ENCODE measurements around the gene PCBP4. TPM values are rescaled to one million over a fixed set of nuclear protein-coding genes. Genes with fewer than 3 reads are reported as not detected.

The PCBP4 gene
- total and polyA plus RNA-seq, 12 donors: 10.7 to 234 (median 35.7) TPM

DNA sequence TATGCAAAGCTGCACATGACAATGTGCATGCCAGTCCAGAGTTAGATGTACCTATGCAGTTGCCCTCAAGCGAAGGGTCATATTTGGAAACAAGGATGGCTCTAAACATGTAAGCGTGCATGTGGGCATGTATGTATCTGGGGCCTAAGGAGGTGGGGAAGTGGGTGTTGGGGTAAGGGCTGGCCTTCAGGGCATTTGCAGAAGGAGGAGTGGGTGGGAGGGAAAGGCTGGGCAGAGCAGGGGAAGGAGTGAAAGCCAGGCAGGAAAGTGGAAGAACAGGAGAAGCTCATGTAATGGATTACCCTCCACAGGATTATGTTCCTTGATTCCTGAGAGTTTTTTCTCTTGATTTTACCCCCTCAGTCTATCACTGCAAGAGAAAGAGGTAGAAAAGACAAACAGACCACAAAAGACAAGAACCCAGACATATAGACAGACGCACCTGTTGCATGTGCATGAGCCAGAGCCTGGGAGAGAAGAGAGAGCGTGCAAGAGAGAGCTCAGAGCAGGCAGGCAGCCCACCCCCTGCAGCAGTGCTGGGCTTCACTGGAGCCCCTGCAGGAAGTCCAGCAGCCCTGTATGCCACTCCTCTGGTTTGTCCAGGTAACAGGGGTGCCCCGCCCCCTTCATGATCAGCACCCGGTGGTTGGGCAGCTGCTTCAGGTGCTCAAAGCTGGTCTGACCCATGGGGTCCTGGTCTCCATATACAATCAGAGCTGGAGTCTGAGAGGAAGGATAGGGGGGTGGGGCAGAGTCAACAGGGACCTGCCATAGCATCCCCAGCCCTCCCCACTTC, 1.8 kb upstream of the PCBP4 start:
- 74 to 92% (median 86%) methylated on average over 6 of the region's 6 CpGs for WGBS, 4 donors
- H3K36me3 ChIP-seq (replicated peaks in 1 of 2): no peaks in the 10 kb centered on the region
- TF ChIP-seq POLR2A (IDR thresholded peaks at IDR 0.05): no peak
- TF ChIP-seq CTCF (IDR thresholded peaks at IDR 0.05): no peak
- peak overlapping the region in 1 of 5 donors; percentile 97 for H3K27ac ChIP-seq
- peaks cover 22 to 52% of the 10 kb centered on the region in 2 donors for H3K4me1 ChIP-seq (replicated peaks in 1 of 2)
- intact Hi-C loops (cut with DNase I): no loop called here
- no peak overlapping the region for H3K4me3 ChIP-seq
- DNase-seq: no peak
- no peaks in the 10 kb centered on the region for H3K27me3 ChIP-seq
- H3K9me3 ChIP-seq (replicated peaks in 1 of 3): no peaks in the 10 kb centered on the region

DNA sequence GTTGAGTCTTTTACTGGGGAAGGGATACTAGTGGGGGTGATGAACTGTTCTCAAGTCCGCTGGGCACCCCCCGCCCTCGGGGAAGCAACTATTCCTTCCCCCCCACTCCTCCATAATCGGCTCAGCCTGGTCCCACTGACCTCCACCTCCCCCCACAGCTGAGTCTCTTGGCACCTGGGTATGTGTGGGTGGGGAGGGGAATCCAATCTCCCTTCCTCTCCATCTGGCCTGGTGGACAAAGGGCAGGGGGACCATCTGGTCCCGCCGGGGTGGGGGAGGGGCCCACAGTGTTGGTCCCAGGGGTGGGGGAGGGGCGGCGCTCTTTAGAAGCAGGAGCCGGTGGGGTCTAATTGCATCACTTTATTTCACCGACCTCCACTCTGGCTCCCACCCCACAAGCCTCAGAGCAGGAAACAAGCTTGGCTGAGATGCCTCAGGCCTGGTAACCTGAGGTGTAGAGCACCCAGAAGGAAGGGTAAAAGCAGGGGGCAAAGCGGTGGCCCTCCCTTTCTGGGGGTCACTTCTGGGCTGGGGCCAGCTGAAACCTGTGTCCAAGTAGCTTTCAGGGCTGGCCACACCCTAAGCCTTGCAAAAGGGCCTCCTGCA, 1.0 kb upstream of the PCBP4 start:
- intact Hi-C loops (cut with DNase I): no loop called here

GRCh38 chr3:51966922-51967383, 301 bp downstream of the PCBP4 start:
- H3K9me3 ChIP-seq (replicated peaks in 1 of 3): no peaks in the 10 kb centered on the region
- H3K4me3 ChIP-seq: peak overlapping the region in 3 of 4 donors; percentile 18 to 97 (median 26)
- intact Hi-C loops (cut with DNase I): no loop called here
- no peaks in the 10 kb centered on the region for H3K36me3 ChIP-seq (replicated peaks in 1 of 2)
- peak overlapping the region in 3 of 5 donors; percentile 75 to 97 (median 77) for H3K27ac ChIP-seq
- 5 to 40% (median 17%) methylated on average over 4 to 33 of the region's 33 CpGs for WGBS, 4 donors
- peaks cover 22 to 38% of the 10 kb centered on the region in 2 donors for H3K4me1 ChIP-seq (replicated peaks in 1 of 2)
- peak in 1 of 2 donors; percentile 17 for TF ChIP-seq POLR2A (IDR thresholded peaks at IDR 0.05)
- no peak for TF ChIP-seq CTCF (IDR thresholded peaks at IDR 0.05)
- no peak for DNase-seq
- no peaks in the 10 kb centered on the region for H3K27me3 ChIP-seq

More for the DNA sequence above, 1.0 kb upstream of the PCBP4 start:
- H3K27me3 ChIP-seq: no peaks in the 10 kb centered on the region
- 12 to 23% (median 16%) methylated on average over 7 to 11 of the region's 11 CpGs for WGBS, 4 donors
- H3K4me3 ChIP-seq: peak overlapping the region in 3 of 4 donors; percentile 33 to 97 (median 45)
- TF ChIP-seq CTCF (IDR thresholded peaks at IDR 0.05): no peak
- no peak for TF ChIP-seq POLR2A (IDR thresholded peaks at IDR 0.05)
- H3K9me3 ChIP-seq (replicated peaks in 1 of 3): no peaks in the 10 kb centered on the region
- H3K36me3 ChIP-seq (replicated peaks in 1 of 2): no peaks in the 10 kb centered on the region
- H3K27ac ChIP-seq: peak overlapping the region; percentile 54 to 97 (median 83)
- peak in 1 of 7 donors; percentile 26 for DNase-seq
- H3K4me1 ChIP-seq (replicated peaks in 1 of 2): peaks cover 22 to 50% of the 10 kb centered on the region in 2 donors

DNA sequence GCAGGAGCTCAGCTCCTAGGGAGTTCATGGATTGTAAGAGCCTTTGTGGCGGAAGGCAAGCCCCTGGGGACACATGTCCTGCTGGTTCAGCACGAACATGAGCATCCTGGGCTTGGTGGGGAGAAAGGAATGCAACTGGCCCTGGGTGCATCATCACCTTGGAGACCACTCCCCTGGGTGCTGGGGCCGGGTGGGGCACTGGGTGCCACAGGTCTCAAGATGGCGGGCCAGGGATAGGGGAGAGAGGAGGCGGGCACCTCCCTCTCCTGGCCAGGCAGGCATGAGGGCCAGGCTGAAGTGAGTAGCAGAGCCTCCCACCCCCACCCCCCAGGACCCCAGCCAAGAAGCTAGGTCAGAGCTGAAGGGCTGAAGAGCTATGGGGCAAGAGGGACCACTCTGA, 768 bp downstream of the PCBP4 start:
- TF ChIP-seq CTCF (IDR thresholded peaks at IDR 0.05) (no peak), POLR2A (IDR thresholded peaks at IDR 0.05) (no peak)
- no peak for DNase-seq
- intact Hi-C loops (cut with DNase I): no loop called here
- Histone ChIP-seq H3K4me3 (peak overlapping the region in 1 of 4 donors; percentile 97), H3K4me1 (replicated peaks in 1 of 2) (peaks cover 22 to 36% of the 10 kb centered on the region in 2 donors), H3K27ac (peak overlapping the region in 2 of 5 donors; percentile 29 to 77), H3K27me3 (no peaks in the 10 kb centered on the region), H3K9me3 (replicated peaks in 1 of 3) (no peaks in the 10 kb centered on the region), H3K36me3 (replicated peaks in 1 of 2) (no peaks in the 10 kb centered on the region)
- WGBS, 4 donors: 73 to 81% (median 81%) methylated on average over 5 of the region's 5 CpGs; no CpG with 5 or more reads in 1 of the 4 donors

Measured in adrenal gland (tissue), 12 donors.